Skin of body (tissue), 2 donors: ENCODE measurements around the gene AATF. TPM values are rescaled to one million over a fixed set of nuclear protein-coding genes. Genes with fewer than 3 reads are reported as not detected.

Experiments
- DNase-seq: peaks from one replicate; lab custom pipeline; 2025; lab: John Stamatoyannopoulos, UW
- total RNA-seq: library from RNA; depleted of rRNA; stranded (reverse); fragments of >200 nt; gene quantifications from one replicate; pipeline ENCODE4 v1.2.3, GENCODE V29; 2014

AATF gene
- total RNA-seq, 1 donor from 2014 or later: 22.2 TPM

DNA sequence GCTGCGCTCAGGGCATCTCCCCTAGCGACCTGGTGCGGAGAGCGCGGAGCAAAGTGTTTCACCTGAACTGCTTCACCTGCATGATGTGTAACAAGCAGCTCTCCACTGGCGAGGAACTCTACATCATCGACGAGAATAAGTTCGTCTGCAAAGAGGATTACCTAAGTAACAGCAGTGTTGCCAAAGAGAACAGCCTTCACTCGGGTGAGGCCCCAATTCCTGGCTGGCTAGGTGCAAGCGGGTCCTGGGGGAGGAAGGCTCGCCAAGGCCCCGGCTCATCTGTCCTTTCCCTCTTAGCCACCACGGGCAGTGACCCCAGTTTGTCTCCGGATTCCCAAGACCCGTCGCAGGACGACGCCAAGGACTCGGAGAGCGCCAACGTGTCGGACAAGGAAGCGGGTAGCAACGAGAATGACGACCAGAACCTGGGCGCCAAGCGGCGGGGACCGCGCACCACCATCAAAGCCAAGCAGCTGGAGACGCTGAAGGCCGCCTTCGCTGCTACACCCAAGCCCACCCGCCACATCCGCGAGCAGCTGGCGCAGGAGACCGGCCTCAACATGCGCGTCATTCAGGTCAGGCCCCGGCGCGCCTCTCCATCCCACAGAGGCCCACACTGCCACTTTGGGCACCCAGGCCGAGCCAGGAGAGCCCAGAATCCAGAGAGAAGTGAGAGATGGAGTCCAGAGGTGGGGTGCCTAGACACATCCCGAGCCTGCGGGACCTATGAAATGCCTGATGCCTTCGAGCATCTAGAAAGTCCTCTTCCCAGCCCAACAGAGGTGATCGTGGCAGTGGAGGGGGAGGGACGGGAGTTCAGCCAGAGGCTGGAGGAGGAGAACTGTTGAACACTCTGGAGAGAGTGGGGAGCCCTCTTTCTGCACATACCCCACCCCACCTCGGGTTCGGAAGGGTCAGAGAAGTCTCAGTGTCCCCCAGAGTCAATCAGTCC lies 8.2 kb upstream of the AATF start:
- no peak for DNase-seq

DNA sequence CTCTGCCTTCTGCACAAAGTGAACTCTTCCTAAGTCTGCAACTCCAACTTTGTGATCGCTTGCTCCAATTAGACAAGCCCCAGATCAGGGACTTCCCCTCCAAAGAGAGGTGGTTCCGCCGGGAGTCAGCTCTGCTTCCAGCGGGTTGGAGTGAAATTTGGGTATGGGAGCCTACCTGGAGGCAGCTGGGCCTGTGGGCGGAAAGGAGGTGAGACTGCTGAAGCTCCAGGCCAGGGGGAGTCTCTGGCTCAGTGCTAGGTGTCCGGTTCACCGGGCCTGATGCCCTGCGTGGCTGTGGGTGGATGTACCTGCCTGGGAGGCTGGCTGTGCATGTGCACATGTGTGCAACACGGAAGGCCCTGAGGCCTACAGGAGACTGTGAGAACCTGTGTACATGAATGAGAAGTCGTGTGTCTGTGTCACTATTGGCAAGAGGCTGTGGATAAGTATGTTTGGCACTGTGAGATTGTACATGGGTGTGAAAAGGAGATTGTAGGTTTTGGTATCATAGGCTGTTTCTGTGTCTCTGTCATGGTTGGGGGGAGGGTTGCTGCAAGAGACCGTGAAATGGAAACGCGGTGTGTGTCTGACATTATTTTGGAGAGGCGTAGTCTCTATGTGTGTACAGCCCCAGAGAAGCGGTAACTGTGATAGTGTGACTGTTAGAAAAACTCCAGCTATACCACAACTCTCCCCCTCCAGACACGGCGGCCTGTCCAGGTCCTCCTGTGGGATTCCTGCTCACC lies 7.3 kb upstream of the AATF start:
- no peak for DNase-seq

DNA sequence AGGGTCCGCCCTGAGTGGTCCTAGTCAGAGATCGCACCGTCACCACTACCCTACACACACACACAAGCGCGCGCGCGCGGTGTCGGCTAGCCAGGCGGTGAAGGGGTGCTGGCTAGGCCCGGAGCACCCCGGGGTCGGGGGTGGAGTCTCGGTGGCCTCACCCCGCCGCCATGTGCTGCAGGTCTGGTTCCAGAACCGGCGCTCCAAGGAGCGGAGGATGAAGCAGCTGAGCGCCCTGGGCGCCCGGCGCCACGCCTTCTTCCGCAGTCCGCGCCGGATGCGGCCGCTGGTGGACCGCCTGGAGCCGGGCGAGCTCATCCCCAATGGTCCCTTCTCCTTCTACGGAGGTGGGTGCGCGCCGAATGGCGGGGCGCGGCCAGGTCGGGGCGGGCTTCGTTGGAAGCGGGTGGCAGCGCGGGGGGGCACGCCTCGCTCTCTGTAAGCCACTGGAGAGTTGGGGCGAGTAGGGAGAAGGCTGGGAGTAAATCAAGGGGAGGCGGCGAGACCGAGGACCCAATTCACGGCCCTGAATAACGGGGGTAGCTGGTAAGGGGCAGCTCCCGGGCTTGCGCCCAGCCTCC lies 6.6 kb upstream of the AATF start:
- no peak for DNase-seq

DNA sequence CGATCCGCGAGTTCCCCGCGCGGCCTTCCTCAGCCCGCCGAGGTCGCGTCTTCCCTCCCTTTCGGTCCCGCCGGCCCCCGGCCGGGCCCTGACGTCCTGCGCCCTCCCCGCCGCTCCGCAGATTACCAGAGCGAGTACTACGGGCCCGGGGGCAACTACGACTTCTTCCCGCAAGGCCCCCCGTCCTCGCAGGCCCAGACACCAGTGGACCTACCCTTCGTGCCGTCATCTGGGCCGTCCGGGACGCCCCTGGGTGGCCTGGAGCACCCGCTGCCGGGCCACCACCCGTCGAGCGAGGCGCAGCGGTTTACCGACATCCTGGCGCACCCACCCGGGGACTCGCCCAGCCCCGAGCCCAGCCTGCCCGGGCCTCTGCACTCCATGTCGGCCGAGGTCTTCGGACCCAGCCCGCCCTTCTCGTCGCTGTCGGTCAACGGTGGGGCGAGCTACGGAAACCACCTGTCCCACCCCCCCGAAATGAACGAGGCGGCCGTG lies 6.1 kb upstream of the AATF start:
- no peak for DNase-seq

DNA sequence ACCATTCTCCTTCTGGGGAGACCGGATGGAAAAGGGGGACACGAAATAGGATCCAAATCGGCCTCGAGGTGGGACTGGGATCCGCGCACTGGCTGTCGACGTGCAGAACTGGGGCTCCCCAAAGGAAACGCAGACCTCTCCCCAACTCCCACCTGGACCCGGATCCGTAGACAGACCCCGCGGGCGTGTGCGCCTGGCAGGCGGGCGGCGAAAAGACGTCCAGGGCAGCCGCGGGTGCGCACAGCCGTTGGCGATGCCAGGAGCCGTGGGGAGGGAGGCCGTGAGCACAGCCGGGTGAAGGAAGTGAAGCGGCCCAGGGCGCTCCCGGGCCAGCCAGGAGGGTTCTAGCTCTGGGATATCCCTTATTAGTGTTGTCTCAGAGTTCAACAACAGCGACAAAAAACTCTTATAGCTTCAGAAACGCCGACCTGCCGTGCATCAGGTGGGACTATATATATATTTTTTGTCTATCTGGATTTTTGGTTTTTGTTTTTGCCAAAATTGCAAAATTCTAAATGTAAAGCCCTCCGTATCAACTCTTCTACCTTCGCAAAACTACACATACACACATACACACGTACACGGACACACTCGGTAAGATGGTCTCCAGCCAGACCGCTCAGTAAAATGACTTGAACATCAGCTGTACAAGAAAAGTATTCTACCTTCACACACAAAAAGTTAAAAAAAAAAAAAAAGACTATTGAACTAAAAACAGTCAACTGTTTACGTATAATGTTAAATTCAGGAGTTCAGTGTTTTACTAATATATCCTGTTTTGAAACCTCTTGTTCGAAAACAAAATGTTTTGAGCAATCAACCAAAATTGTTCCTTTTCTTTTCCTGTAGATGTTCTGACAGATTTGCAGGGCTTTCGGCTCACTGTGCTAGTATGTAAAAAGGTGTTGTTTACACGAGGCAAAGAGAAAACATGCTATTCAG lies 5.2 kb upstream of the AATF start:
- no peak for DNase-seq

DNA sequence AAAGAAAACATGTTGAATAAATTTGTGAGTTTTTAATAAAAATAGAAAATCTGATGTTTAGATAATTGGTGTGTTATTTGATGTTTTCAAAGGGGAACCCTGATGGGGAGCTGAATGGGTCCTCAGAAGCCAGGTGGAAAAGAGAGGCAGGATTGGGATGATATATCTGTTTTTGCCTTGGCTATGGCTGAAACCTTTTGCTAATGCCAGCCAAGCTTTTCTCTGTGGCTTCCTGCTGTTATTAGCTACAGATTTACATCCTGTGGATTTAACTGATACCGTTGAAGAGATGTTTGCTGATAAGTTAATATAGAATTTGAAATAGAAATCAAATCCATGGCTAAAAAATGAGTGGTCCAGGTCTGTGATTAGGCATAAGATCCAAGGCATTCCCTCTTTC lies 4.2 kb upstream of the AATF start:
- no peak for DNase-seq

DNA sequence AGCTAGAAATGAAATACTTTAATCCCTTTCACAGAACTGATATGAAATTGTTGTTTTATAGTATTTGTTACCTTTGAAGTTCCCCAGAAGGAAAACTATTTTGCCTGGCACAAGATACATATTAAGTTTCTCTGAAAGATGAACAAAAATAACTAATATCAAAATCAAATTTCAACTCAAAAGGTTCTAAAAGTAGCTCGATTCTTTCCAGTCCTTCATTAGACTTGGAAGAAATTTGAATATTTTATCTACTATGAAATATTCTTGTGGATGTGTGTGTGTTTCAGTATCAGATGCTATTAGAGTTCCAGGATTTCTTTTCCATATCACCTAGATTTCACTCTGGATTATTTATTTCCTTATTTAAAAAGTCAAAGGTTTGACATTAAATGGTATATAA lies 3.6 kb upstream of the AATF start:
- no peak for DNase-seq

DNA sequence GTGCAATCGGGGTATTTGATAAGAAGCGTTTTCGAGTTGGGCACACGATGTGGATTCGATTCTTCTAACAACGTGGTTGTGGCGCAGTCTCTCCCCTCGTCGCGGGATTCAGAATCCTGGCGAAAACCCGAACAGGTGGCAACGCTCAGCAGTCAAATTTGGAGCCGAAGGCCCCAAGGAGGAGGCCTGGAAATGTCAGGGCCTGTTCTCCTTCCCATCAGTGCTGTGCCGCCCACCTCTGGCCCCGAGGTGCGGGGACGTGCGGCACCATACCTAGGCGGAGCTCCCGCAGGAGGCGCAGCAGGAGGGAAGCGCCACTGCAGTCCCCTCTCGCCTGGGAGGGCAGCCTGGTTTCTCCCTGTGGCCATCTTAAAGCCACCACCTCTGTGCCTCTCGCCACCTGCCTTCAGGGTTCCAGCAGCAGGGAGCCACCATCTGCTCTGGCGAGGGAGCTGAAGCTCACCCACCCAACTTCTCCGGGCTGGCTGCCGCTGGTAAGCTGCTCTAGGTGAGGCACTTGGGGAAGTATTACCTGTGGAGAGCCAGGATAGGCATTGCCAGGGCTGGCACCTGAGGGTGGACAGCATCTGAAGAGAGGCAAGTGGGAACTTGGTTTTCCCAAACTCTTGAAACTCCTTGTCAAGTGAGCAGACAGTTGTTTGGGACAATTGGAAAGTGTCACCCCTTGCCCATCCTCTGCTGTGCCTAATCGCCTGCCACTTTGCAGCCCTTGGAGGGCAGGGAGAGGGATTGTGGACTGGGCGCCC lies 2.6 kb upstream of the AATF start:
- DNase-seq: no peak

DNA sequence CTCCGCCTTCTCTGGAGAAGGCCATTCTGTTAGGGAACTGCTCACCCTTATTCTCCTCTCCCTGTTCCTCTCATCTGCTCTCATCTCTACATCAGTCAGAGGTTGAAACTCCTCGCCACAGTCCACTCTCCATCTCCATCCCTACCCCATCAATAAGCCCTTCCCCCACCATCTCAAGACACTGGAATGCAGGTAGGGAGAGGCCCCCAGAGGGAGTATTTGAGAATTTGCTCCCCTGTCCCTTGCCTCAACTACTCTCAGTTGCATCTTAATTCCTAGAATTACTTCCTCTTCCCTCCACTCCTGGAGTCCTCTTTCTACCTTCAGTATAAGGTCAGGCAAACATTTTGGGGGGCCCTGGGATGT lies 2.0 kb upstream of the AATF start:
- DNase-seq: no peak

DNA sequence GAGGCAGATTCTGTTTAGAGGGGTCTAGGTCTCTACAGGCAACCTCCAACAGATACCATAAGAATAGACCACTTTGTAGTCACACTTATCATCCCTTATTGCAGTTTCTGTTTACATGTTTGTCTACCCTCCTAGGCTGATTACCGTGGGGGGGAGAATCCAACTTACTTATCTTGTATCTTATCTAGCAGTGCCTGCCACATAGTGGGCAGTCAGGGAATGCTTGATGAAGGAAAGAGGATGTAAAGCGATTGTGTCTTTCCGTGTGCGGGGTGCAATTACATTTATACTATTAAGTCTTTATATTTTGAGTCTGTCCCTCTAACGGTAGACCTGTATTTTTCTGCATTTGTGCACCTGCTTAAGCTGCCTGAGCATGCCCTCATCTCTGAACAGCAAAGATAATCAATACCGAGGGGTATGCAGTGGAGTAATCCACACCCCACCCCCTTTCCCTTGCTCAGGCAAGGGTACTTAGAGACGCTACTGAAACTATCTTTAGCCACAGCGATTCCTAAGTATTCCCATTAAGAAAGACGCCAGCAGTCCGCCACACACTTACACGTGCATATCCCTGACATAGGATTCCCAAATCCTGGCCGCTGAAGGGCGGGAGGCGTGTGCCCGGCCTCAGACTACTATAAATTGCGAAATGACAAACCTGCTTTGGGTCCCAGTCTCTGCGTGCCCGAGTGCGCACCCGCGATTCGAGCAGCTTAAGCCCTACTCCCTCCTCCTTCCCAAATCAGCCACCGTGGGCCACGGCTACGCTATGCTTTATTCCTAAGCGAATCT lies 635 bp upstream of the AATF start:
- no peak for DNase-seq

DNA sequence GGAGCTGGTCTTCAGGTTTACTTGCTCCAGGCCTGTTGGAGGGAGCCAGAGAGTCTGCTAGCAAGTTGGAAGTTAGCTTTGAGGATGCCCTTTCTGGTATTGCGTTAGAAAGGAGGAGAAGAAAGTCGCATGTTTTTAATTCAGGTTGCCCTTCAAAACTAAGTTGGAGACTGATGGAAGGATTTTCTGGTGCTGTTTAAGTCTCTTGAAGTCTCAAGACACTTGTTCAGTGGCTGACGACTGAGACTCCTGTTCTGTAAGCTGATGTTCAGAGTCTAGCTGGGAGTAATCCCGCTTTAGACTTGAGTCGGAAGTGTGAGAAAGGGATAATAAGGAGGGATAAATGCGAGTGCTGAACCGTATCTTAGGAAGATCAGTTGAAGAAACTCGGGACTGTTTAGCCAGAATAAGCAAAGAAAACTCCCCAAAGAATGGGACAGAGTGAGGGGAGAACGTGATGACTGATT lies 740 bp downstream of the AATF start:
- peak; percentile 51 for DNase-seq

DNA sequence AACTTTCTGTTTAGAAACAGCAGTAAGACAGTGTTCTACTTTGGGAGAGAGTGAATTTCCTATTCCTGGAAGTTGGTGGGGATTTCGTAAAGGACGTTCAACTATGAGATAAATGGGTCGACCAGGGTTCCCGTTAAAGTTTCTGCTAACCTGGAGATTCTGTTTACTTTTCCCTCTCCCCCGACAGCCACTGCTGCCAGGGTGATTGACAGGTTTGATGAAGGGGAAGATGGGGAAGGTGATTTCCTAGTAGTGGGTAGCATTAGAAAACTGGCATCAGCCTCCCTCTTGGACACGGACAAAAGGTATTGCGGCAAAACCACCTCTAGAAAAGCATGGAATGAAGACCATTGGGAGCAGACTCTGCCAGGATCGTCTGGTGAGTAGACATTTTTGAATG lies 1.3 kb downstream of the AATF start:
- DNase-seq: no peak

DNA sequence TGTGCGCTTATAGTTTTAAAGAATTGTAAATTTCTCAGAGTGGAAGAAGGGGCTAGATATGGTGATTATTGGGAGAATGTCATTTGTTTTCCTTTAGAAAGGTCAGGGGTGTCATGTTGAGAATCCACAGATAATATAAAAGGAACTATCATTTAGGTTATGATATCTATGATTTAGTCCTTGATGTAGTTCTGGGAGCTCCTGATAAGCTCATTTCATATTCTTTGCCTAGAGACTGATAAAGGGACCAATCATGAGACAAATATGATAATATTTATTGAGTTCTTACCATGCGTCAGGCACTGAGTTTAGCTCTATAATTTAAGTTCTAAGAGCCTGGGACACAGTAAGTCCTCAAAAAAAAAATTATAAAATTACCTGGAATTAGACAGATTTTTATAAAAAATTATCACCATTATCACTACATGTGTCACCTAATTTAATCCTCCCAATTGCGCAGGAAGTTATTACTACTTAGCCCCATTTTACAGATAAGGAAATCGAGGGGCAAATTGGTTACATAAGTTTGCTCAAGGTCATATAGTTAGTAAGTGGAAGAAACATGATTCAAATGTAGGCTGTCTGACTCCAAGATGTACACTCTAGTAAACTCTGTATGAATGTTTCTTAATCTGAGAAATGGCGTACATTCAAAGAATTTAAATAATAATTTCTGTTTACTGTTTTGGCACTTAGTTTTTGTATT lies 2.5 kb downstream of the AATF start:
- DNase-seq: no peak

DNA sequence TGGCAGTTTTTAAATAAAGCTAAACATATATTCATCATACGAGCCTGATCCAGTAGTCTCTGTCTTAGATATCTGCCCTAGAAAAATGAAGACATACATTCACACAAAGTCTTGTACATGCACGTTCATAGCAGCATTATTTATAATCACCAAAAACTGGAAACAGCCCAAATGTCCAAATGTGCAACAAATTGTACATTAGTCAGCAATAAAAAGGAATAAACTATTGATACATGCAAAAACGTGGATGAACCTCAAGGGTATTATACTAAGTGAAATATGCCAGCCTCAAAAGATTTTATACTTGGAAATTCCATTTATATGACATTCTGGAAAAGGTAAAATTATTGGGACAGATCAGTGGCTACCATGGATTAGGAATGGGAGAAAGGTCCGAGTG lies 22.8 kb downstream of the AATF start:
- DNase-seq: no peak

DNA sequence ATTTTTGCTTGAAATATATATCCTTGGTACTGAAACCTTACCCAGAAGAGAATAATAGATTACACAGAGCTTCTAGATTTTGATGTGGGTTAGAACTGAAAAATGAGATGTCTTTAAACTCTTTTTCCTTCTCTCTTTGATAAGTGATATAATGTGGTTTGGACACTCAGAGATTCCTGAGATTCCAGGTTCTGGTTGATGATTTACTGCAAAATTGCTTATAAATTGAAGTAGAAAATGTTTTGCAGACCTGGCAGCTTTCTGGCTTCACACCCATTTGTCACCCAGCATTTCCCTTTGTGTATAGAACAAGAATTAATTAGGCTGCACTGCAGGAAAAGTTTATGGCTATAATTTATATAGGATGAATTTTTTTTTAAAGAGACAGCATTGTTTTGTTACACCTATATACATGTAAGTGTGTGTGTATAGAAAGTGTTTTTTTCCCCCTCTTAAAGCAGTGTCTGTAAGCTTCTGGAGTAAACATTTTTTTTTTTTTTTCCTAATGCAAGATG lies 23.5 kb downstream of the AATF start:
- no peak for DNase-seq

DNA sequence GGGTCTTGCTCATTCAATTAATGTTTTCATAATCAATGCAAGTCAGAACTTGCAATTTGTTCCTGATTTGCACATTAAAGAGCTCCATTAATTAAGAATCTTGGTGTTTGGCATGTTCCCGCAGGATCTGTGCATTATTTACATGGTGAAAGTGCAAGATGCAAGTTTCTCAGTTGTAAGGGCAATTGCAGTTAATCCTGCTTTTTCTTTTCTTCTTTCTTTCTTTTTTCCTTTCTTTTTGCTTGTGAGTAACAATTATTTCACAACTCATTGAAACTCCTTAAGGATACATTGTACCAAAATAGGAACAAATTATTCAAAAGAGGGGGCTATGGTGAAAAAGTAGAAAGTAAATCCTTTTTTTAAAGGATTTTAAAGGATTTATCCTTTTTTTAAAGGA lies 24.2 kb downstream of the AATF start:
- no peak for DNase-seq

DNA sequence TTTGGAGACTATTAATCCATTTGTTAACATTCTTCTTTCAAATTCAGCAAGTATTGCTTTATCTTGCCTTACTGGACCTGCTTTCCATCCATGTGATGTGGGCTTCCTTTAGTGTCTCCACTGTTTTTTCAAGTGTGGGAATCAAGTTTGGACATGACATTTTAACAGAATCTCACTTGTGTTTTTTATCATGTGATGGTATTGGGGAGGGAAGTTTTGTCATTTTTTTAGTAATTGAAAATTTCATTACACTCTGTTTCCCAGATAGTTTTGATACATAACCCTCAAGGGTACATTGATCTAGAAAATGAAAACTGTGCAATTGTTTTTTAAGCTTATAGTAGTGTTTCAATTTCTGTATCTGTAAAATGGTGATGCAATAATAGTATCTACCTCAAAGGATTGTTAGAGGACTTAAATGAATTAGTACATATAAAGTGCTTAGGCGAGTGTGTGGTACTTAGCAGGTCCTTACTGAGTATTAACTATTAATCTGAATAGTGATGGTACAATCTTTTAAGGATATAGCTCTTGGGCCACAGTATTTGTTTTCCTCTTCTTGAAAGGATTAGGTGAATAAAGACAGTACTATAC lies 27.3 kb downstream of the AATF start:
- no peak for DNase-seq

DNA sequence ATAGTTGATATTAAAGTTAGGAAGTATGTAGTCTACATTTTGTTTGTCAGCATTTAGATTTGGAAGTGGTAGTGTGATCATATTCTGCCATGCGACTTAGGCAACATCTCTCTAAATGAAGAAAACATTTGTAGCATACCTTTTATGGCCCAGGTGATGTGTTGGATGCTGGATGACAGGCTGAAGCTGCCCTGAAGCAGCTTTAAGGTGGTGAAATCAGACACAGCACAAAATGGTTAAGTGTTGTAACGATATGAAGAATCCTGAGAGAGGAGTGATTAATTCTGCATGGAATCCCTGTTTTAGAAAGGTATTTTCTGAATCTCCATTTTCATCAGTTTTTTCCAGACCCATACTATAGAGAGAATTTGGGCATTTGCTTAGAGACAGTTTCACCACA lies 28.3 kb downstream of the AATF start:
- no peak for DNase-seq
